GM12878 (cell line): Measurements from ENCODE around the gene NT5M. TPM values are rescaled to one million over a fixed set of nuclear protein-coding genes. Genes with fewer than 3 reads are reported as not detected.

Experiments used
- ATAC-seq: fragments of 200-7000 bp; cut with Tn5 transposase; 3 replicates; pipeline ENCODE4 v1.9.1; 2020; ENCODE audit warnings: mild to moderate bottlenecking, moderate library complexity
- BruUV-seq: library from RNA; stranded (reverse); fragments of 400-500 nt; replicated peaks from 2 replicates; lab custom pipeline; 2021; lab: Mats Ljungman, UMichigan
- CTCF ChIA-PET: fragments of 300-600 bp; sonication (Branson Sonifier 250); formaldehyde crosslinking; extraction: SDS; loops from one replicate; lab custom pipeline; 2021; ENCODE audit warnings: inconsistent platforms; lab: Yijun Ruan, JAX
- POLR2A ChIA-PET: fragments of 350-600 bp; formaldehyde crosslinking; extraction: SDS; loops from one replicate; lab custom pipeline; 2021; ENCODE audit warnings: inconsistent platforms; lab: Charles Lee
- RAD21 ChIA-PET: fragments of 300-600 bp; sonication (Branson Sonifier 250); formaldehyde crosslinking; loops from one replicate; lab custom pipeline; 2023; ENCODE audit warnings: antibody characterized with exemption; ENCODE audit not compliant: unreplicated experiment; lab: Charles Lee
- SMC1A ChIA-PET: fragments of 300-600 bp; sonication (Branson Sonifier 250); formaldehyde crosslinking; loops from one replicate; lab custom pipeline; 2023; ENCODE audit not compliant: unreplicated experiment, uncharacterized antibody; lab: Charles Lee
- DNase-seq: peaks from one replicate; pipeline ENCODE4 v3.0.0-alpha.2; 2011; ENCODE audit warnings: low read depth, low spot score
- FAIRE-seq: peaks from 3 replicates; lab custom pipeline; 2011; peaks lifted over from hg19 to GRCh38; lab: Jason Lieb, UNC
- H2AFZ ChIP-seq: 2 replicates; pipeline ENCODE4 v1.6.0; 2011; ENCODE audit warnings: low read depth, low read length, control low read depth; ENCODE audit not compliant: control insufficient read depth
- H3K27ac ChIP-seq: 2 replicates; pipeline ENCODE4 v1.5.1; 2011; ENCODE audit warnings: control low read depth; ENCODE audit not compliant: control insufficient read depth, insufficient read depth
- H3K27me3 ChIP-seq, 2 experiments: replicated peaks in 1 of 2; 2 replicates each; pipeline versions ENCODE4 v1.6.0 to v1.6.1; 2011; ENCODE audit warnings: low read length in 1 of 2; ENCODE audit not compliant: control insufficient read depth in 2 of 2, insufficient read depth in 2 of 2
- H3K36me3 ChIP-seq, 2 experiments: 2 replicates each; pipeline ENCODE4 v1.5.1; 2011; ENCODE audit warnings: low read length in 1 of 2; ENCODE audit not compliant: control insufficient read depth in 2 of 2, insufficient read depth in 2 of 2
- H3K4me1 ChIP-seq: 2 replicates; pipeline ENCODE4 v1.6.1; 2011; ENCODE audit warnings: mild to moderate bottlenecking, low read length, moderate library complexity, mixed read lengths; ENCODE audit not compliant: control insufficient read depth, insufficient read depth
- H3K4me2 ChIP-seq: 2 replicates; pipeline ENCODE4 v1.6.0; 2011; ENCODE audit warnings: control low read depth; ENCODE audit not compliant: control insufficient read depth, insufficient read depth
- H3K4me3 ChIP-seq: fragments of 200-600 bp; sonication (generic); 2 replicates; pipeline ENCODE4 v1.5.1; 2016
- H3K79me2 ChIP-seq: 2 replicates; pipeline ENCODE4 v1.6.0; 2011; ENCODE audit warnings: low read length; ENCODE audit not compliant: control insufficient read depth, insufficient read depth
- H3K9ac ChIP-seq: 2 replicates; pipeline ENCODE4 v1.8.0; 2011; ENCODE audit warnings: low read length, control low read depth, mixed read lengths; ENCODE audit not compliant: control insufficient read depth, insufficient read depth
- H3K9me3 ChIP-seq: replicated peaks from 3 replicates; pipeline ENCODE4 v1.5.1; 2011; ENCODE audit warnings: mild to moderate bottlenecking, low read length; ENCODE audit not compliant: control insufficient read depth, insufficient read depth
- H4K20me1 ChIP-seq: 2 replicates; pipeline ENCODE4 v1.6.0; 2011; ENCODE audit not compliant: control insufficient read depth, insufficient read depth
- CHD4 ChIP-seq: fragments of 200-600 bp; sonication (generic); IDR thresholded peaks from 2 replicates; pipeline ENCODE4 v1.6.1; 2016; ENCODE audit warnings: mild to moderate bottlenecking
- FOXM1 ChIP-seq: IDR thresholded peaks from 2 replicates; pipeline ENCODE4 v1.6.1; 2012; ENCODE audit warnings: low read depth, mild to moderate bottlenecking, inconsistent platforms, low read length, moderate library complexity
- KAT2A ChIP-seq: conservative IDR thresholded peaks from 2 replicates; pipeline ENCODE4 v1.6.1; 2011; ENCODE audit warnings: low read depth, low read length; ENCODE audit not compliant: control insufficient read depth
- LARP7 ChIP-seq: fragments of 450-650 bp; IDR thresholded peaks from 2 replicates; pipeline ENCODE4 v1.6.1; 2017; ENCODE audit warnings: mild to moderate bottlenecking
- MEF2A ChIP-seq: IDR thresholded peaks from 2 replicates; pipeline ENCODE4 v1.6.1; 2011; ENCODE audit warnings: low read depth, mild to moderate bottlenecking, low read length, moderate library complexity; ENCODE audit not compliant: insufficient read depth
- MYB ChIP-seq: fragments of 150-350 bp; IDR thresholded peaks from 2 replicates; pipeline ENCODE4 v1.6.1; 2014; ENCODE audit warnings: mild to moderate bottlenecking, low read depth, low read length, borderline replicate concordance
- POLR2AphosphoS5 ChIP-seq: IDR thresholded peaks from 2 replicates; pipeline ENCODE4 v1.6.1; 2011; ENCODE audit warnings: mild to moderate bottlenecking, low read length, inconsistent platforms
- RELA ChIP-seq: fragments of 450-650 bp; IDR thresholded peaks from 2 replicates; pipeline ENCODE4 v1.8.0; 2014; ENCODE audit warnings: borderline replicate concordance; ENCODE audit not compliant: partially characterized antibody
- RFX5 ChIP-seq: IDR thresholded peaks from 2 replicates; pipeline ENCODE4 v1.6.1; 2011; ENCODE audit warnings: low read depth, low read length, improper control_type of control experiment
- SIN3A ChIP-seq: IDR thresholded peaks from 2 replicates; pipeline ENCODE4 v1.6.1; 2012; ENCODE audit warnings: low read depth, low read length, improper control_type of control experiment
- USF1 ChIP-seq: IDR thresholded peaks from 2 replicates; pipeline ENCODE4 v1.6.1; 2011; ENCODE audit warnings: borderline replicate concordance, low read depth, mild to moderate bottlenecking, moderate library complexity, mixed read lengths, low read length; ENCODE audit not compliant: insufficient read depth; ENCODE audit errors: extremely low read length
- WGBS: methylation state at CpG from one replicate; pipeline ENCODE4 v1.1.6; 2016; ENCODE audit warnings: low lambda C conversion rate; ENCODE audit not compliant: insufficient replicate concordance, insufficient coverage; ENCODE audit errors: missing lambda C conversion rate; 5-methylcytosine and 5-hydroxymethylcytosine counted together
- in situ Hi-C: fragments of 300-500 bp; cut with MboI; formaldehyde crosslinking; loops from 9 replicates; pipeline ENCODE4 v1.14.3; 2018; ENCODE audit warnings: mixed read lengths
- intact Hi-C: fragments of 100-400 bp; cut with micrococcal nuclease; formaldehyde crosslinking; loops from one replicate; pipeline ENCODE4 v1.14.2; 2022; ENCODE audit not compliant: unreplicated experiment
- polyA plus RNA-seq, 11 experiments: library from polyadenylated mRNA; depleted of rRNA in 4 of 11; unstranded in 6 of 11; stranded (reverse) in 5 of 11; fragments of >200 nt; fragmentation: Nextera tagmentation in 4 of 11; fragmentation: Illumina TruSeq in 1 of 11; extraction: Ambion mirVana in 4 of 11; extraction: Trizol in 1 of 11; gene quantifications; 1 replicate in 1 of 11; 2 replicates in 10 of 11; pipeline versions ENCODE4 v1.2.1 to v1.2.3, GENCODE V29; 2011 to 2016; ENCODE audit warnings: inconsistent platforms in 2 of 11, missing spikeins in 2 of 11, low read depth in 1 of 11
- total RNA-seq, 4 experiments: library from RNA; depleted of rRNA in 3 of 4; stranded (reverse); fragments of >200 nt in 3 of 4; fragmentation: Illumina TruSeq in 1 of 4; extraction: Trizol in 1 of 4; gene quantifications; 2 replicates each; pipeline versions ENCODE4 v1.2.1 to v1.2.3, GENCODE V29; 2013 to 2021
- TF ChIP-seq, protein P1 (sequence below), 3 experiments: IDR thresholded peaks in 2 of 3; conservative IDR thresholded peaks in 1 of 3; 2 replicates each; pipeline ENCODE4 v1.5.1; 2011; ENCODE audit warnings: low read depth in 3 of 3, low read length in 3 of 3, mild to moderate bottlenecking in 3 of 3, control low read depth in 2 of 3, moderate library complexity in 2 of 3, inconsistent platforms in 1 of 3, mixed read lengths in 1 of 3; ENCODE audit not compliant: control insufficient read depth in 2 of 3, insufficient read depth in 1 of 3; ENCODE audit errors: extremely low read depth in 1 of 3

The NT5M gene
- total and polyA plus RNA-seq, 10 of the 15 experiments (the other 5 are each of a cell fraction or from before 2014, with no cell fraction given), result 0.18 to 14.1 (median 2.9) TPM

DNA sequence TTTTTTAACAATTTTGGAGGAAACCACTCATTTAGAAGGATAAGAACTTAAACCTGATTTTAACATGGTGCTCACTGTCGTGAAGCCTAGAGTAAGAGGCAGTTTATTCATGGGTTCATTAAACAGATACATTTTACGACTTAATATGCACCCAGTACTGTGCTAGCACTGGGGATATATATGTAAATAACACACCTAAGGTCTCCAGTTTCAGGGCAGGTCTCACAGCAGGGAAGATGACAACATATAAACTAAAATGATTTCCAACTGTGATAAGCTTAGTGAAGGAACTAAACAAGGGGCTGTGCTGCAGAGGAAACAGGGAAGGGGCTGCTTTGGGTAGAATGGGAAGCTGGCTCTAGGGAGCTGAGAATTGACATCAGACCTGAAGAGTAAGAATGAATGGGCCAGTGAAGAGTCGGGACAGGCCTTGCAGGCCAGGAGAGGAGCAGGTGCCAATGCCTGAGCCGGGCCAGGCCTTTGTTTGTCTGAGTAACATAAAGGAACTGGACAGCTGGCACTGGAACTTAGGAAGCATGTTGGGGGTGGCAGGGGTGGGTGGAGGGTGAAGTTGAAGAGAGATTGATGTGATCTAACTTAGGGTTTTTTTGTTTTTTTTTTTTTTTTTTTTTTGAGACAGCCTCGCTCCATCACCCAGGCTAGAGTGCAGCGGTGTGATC lies 12.1 kb downstream of the NT5M start (continued):
- no peak for TF ChIP-seq LARP7
- TF ChIP-seq CHD4, result no peak
- TF ChIP-seq POLR2AphosphoS5, result no peak
- TF ChIP-seq FOXM1, result no peak

DNA sequence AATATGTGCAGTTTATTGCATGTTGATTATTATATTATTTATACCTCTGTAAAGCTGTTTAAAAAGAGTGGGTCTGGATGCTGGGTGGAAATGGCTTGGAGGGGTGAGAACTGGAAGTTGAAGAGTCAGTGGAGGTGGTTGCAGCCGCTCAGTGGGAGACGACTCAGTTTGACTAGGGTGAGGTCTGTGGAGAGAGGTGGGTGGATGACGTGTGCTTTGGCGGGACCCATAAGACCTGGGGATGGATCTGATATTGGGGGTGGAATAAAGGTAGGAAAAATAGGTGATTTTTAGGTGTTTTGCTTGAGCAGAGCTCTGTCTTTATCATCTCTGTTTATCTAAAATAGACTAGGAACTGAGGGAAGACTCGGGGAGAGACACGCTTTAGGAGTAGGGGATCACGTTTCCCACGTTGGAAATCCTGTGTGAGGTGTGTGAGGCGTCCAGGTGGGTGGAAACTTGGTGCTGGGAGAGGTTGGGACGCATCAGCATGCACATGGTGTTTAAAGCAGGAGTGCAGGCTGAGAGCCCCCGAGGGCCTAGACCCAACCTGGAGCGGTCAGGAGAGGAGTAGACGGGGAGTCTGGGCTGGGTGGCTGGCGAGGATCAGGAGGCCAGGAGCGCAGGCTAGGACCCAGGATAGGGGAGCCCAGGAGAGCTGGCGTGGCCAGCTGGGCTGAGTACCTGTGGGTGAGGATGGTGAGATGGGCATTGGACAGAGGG lies 17.2 kb downstream of the NT5M start:
- H3K27me3 ChIP-seq, result no peaks in the 10 kb centered on the region
- no peaks in the 10 kb centered on the region for H4K20me1 ChIP-seq
- H3K4me2 ChIP-seq, result no peak overlapping the region
- 82% methylated on average over 16 of the region's 16 CpGs for WGBS
- ChIA-PET POLR2A (no interaction called here), SMC1A (no interaction called here), CTCF (no interaction called here), RAD21 (no interaction called here)
- TF ChIP-seq RFX5 (no peak), MEF2A (no peak), MYB (no peak), USF1 (no peak), KAT2A (no peak), RELA (no peak), SIN3A (no peak)
- TF ChIP-seq, protein P1, sequence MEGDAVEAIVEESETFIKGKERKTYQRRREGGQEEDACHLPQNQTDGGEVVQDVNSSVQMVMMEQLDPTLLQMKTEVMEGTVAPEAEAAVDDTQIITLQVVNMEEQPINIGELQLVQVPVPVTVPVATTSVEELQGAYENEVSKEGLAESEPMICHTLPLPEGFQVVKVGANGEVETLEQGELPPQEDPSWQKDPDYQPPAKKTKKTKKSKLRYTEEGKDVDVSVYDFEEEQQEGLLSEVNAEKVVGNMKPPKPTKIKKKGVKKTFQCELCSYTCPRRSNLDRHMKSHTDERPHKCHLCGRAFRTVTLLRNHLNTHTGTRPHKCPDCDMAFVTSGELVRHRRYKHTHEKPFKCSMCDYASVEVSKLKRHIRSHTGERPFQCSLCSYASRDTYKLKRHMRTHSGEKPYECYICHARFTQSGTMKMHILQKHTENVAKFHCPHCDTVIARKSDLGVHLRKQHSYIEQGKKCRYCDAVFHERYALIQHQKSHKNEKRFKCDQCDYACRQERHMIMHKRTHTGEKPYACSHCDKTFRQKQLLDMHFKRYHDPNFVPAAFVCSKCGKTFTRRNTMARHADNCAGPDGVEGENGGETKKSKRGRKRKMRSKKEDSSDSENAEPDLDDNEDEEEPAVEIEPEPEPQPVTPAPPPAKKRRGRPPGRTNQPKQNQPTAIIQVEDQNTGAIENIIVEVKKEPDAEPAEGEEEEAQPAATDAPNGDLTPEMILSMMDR (IDR thresholded peaks at IDR 0.05 in 2 of 3, conservative IDR thresholded peaks at IDR 0.05 in 1 of 3; ENCODE audit: control insufficient read depth in 2 of 3, extremely low read depth in 1 of 3, insufficient read depth in 1 of 3, low read depth in 3 of 3, low read length in 3 of 3), result no peak
- intact Hi-C loops, result no loop called here
- no peak for DNase-seq
- H3K27ac ChIP-seq, result no peak overlapping the region
- BruUV-seq, result no TSS peak
- no peak overlapping the region for H2AFZ ChIP-seq
- ATAC-seq, result no peak
- no peaks in the 10 kb centered on the region for H3K79me2 ChIP-seq
- H3K36me3 ChIP-seq, result no peaks in the 10 kb centered on the region
- H3K9ac ChIP-seq, result no peak overlapping the region
- H3K4me3 ChIP-seq, result no peak overlapping the region
- H3K4me1 ChIP-seq, result no peaks in the 10 kb centered on the region
- no peak for FAIRE-seq
- in situ Hi-C loops, result no loop called here
- H3K9me3 ChIP-seq, result no peaks in the 10 kb centered on the region
